CD4-positive, alpha-beta T cell treated with Interleukin-17A for 4 hours (primary cell): ENCODE data around the gene PIK3R3.

ENCODE experiments used
- DNase-seq: peaks from one replicate; pipeline ENCODE4 v3.0.0-alpha.2; 2020; ENCODE audit warnings: mixed read lengths

The PIK3R3 gene

GRCh38 chr1:46132529-46133180 lies at the start of gene PIK3R3:
PIK3R3 (minus strand) TSS chr1:46132629; CDS start chr1:46131952, 677 bp downstream.
- DNase-seq, result peak; percentile 90

- DNase-seq, result no peak
Observed at GRCh38 chr1:46181343-46182260, 49.2 kb upstream of the PIK3R3 start.

- DNase-seq, result no peak
Observed at GRCh38 chr1:46180082-46180616, 47.7 kb upstream of the PIK3R3 start.

- DNase-seq, result peak; percentile 76
Observed at GRCh38 chr1:46179138-46180081, 47.0 kb upstream of the PIK3R3 start.

- no peak for DNase-seq
Observed at GRCh38 chr1:46176211-46176865, 43.9 kb upstream of the PIK3R3 start, which contains the start of gene P3R3URF. P3R3URF (minus strand) TSS chr1:46176488; CDS start chr1:46176471, 17 bp downstream.

- DNase-seq, result no peak
Observed at GRCh38 chr1:46175243-46175642, 42.8 kb upstream of the PIK3R3 start.

- no peak for DNase-seq
Observed at GRCh38 chr1:46174448-46175231, 42.2 kb upstream of the PIK3R3 start, which contains the start of gene TSPAN1. TSPAN1 (plus strand) TSS chr1:46175087; CDS start chr1:46181108, 6,021 bp downstream.

- no peak for DNase-seq
Observed at GRCh38 chr1:46173361-46173856, 41.0 kb upstream of the PIK3R3 start.

GRCh38 chr1:46172321-46172720 lies 39.9 kb upstream of the PIK3R3 start:
- no peak for DNase-seq

GRCh38 chr1:46171871-46172270 lies 39.4 kb upstream of the PIK3R3 start:
- no peak for DNase-seq

- DNase-seq, result no peak
Observed at GRCh38 chr1:46171351-46171750, 38.9 kb upstream of the PIK3R3 start.

GRCh38 chr1:46169811-46170454 lies 37.5 kb upstream of the PIK3R3 start:
- DNase-seq, result no peak

GRCh38 chr1:46168477-46168876 lies 36.0 kb upstream of the PIK3R3 start:
- no peak for DNase-seq

- DNase-seq, result peak; percentile 78
Observed at GRCh38 chr1:46166521-46167462, 34.4 kb upstream of the PIK3R3 start.

GRCh38 chr1:46160212-46160611 lies 27.8 kb upstream of the PIK3R3 start:
- DNase-seq, result no peak

- DNase-seq, result no peak
Observed at GRCh38 chr1:46159516-46159915, 27.1 kb upstream of the PIK3R3 start.

GRCh38 chr1:46158312-46159281 lies 26.2 kb upstream of the PIK3R3 start:
- no peak for DNase-seq

- DNase-seq, result no peak
Observed at GRCh38 chr1:46157916-46158311, 25.5 kb upstream of the PIK3R3 start.
